LNCAP (cell line): ENCODE results near the gene GADD45B.

Source experiments
- CTCF ChIP-seq: fragments of 450-650 bp; IDR thresholded peaks from 2 replicates; pipeline ENCODE4 v1.5.1; 2017; ENCODE audit warnings: mild to moderate bottlenecking

GADD45B gene

GRCh38 chr19:2485428-2485827 lies 9.5 kb downstream of the GADD45B start:
- no peak for TF ChIP-seq CTCF

GRCh38 chr19:2487090-2487489 lies 11.2 kb downstream of the GADD45B start:
- no peak for TF ChIP-seq CTCF

GRCh38 chr19:2487842-2488241 lies 11.9 kb downstream of the GADD45B start:
- TF ChIP-seq CTCF: no peak

- TF ChIP-seq CTCF: no peak
Measured at GRCh38 chr19:2488405-2488941, 12.5 kb downstream of the GADD45B start.

- no peak for TF ChIP-seq CTCF
Measured at GRCh38 chr19:2488942-2489731, 13.2 kb downstream of the GADD45B start.

- no peak for TF ChIP-seq CTCF
Measured at GRCh38 chr19:2490659-2491058, 14.7 kb downstream of the GADD45B start.

GRCh38 chr19:2491130-2491801 lies 15.3 kb downstream of the GADD45B start:
- no peak for TF ChIP-seq CTCF
